A549 (cell line): ENCODE data around the gene DYRK3. TPM values are rescaled to one million over a fixed set of nuclear protein-coding genes. Genes with fewer than 3 reads are reported as not detected.

Experiments
- ATAC-seq, 2 experiments: fragments of 200-7000 bp in 1 of 2; fragments of >200 bp in 1 of 2; cut with Nextera tagmentation in 1 of 2; cut with Tn5 transposase in 1 of 2; 3 replicates each; pipeline versions ENCODE4 v1.8.0 to v1.9.1; 2018 to 2020; ENCODE audit warnings: mild to moderate bottlenecking in 1 of 2, moderate library complexity in 1 of 2
- CTCF ChIA-PET: fragments of 300-600 bp; sonication (Branson Sonifier 250); formaldehyde crosslinking; extraction: SDS; loops from one replicate; lab custom pipeline; 2021; ENCODE audit warnings: antibody characterized with exemption, inconsistent platforms; lab: Yijun Ruan, JAX
- POLR2A ChIA-PET: fragments of 350-600 bp; formaldehyde crosslinking; extraction: SDS; loops from one replicate; lab custom pipeline; 2021; ENCODE audit warnings: antibody characterized with exemption, inconsistent platforms; lab: Yijun Ruan, JAX
- DNase-seq, 2 experiments: peaks; one replicate each; pipeline versions ENCODE4 v3.0.0 to v3.0.0-alpha.2; 2011 to 2016; ENCODE audit warnings: low read depth in 1 of 2, low spot score in 1 of 2
- FAIRE-seq: peaks from 2 replicates; lab custom pipeline; 2011; peaks lifted over from hg19 to GRCh38; lab: Jason Lieb, UNC
- H3K27ac ChIP-seq, 2 experiments: fragments of >200 bp; sonication (Bioruptor Twin); formaldehyde crosslinking; 3 replicates each; pipeline ENCODE4 v1.5.1; 2016 to 2017
- H3K4me1 ChIP-seq: fragments of >200 bp; sonication (Bioruptor Twin); formaldehyde crosslinking; 3 replicates; pipeline ENCODE4 v1.6.1; 2016
- H3K4me2 ChIP-seq: fragments of >200 bp; sonication (Bioruptor Twin); formaldehyde crosslinking; 3 replicates; pipeline ENCODE4 v1.6.1; 2016
- H3K4me3 ChIP-seq: fragments of >200 bp; sonication (Bioruptor Twin); formaldehyde crosslinking; 3 replicates; pipeline ENCODE4 v1.5.1; 2016
- H3K9me3 ChIP-seq: fragments of >200 bp; sonication (Bioruptor Twin); formaldehyde crosslinking; 3 replicates; pipeline ENCODE4 v1.6.1; 2016
- BHLHE40 ChIP-seq: IDR thresholded peaks from 2 replicates; pipeline ENCODE4 v1.6.1; 2012; ENCODE audit warnings: low read depth, low read length, inconsistent platforms
- CBX2 ChIP-seq: fragments of 200-600 bp; sonication (generic); IDR thresholded peaks from 2 replicates; pipeline ENCODE4 v1.6.1; 2016; ENCODE audit warnings: low read depth, mild to moderate bottlenecking, borderline replicate concordance
- CHD4 ChIP-seq: fragments of 200-600 bp; sonication (generic); IDR thresholded peaks from 2 replicates; pipeline ENCODE4 v1.6.1; 2016; ENCODE audit warnings: antibody characterized with exemption, mild to moderate bottlenecking, borderline replicate concordance
- CTCF ChIP-seq: fragments of >200 bp; sonication (Bioruptor Twin); formaldehyde crosslinking; IDR thresholded peaks from 3 replicates; pipeline ENCODE4 v1.5.1; 2016
- EHF ChIP-seq: fragments of 250-450 bp; sonication (Bioruptor Pico); IDR thresholded peaks from 2 replicates; pipeline ENCODE4 v1.5.0; 2020; ENCODE audit warnings: mild to moderate bottlenecking
- EHMT2 ChIP-seq: fragments of 200-600 bp; sonication (generic); IDR thresholded peaks from 2 replicates; pipeline ENCODE4 v1.6.1; 2016; ENCODE audit warnings: antibody characterized with exemption, low read depth, mild to moderate bottlenecking, moderate library complexity
- ELK1 ChIP-seq: fragments of 150-350 bp; IDR thresholded peaks from 2 replicates; pipeline ENCODE4 v1.6.1; 2014; ENCODE audit warnings: low read depth, mild to moderate bottlenecking, low read length
- FOSB ChIP-seq: fragments of 250-450 bp; sonication (Bioruptor Pico); IDR thresholded peaks from 2 replicates; pipeline ENCODE4 v1.5.0; 2020; ENCODE audit warnings: mild to moderate bottlenecking, moderate library complexity
- GATA3 ChIP-seq: IDR thresholded peaks from 2 replicates; pipeline ENCODE4 v1.6.1; 2012; ENCODE audit warnings: borderline replicate concordance
- HDAC2 ChIP-seq: fragments of 200-600 bp; sonication (generic); IDR thresholded peaks from 2 replicates; pipeline ENCODE4 v1.6.1; 2016
- HEYL ChIP-seq: fragments of 250-450 bp; sonication (Bioruptor Pico); IDR thresholded peaks from 2 replicates; pipeline ENCODE4 v1.8.0; 2021; ENCODE audit warnings: mild to moderate bottlenecking, moderate library complexity
- HOXB13 ChIP-seq: fragments of 250-450 bp; sonication (Bioruptor Pico); IDR thresholded peaks from 2 replicates; pipeline ENCODE4 v1.5.0; 2020; ENCODE audit warnings: low read depth, mild to moderate bottlenecking, moderate library complexity
- HOXB5 ChIP-seq: fragments of 250-450 bp; sonication (Bioruptor Pico); IDR thresholded peaks from 2 replicates; pipeline ENCODE4 v1.5.0; 2020; ENCODE audit warnings: mild to moderate bottlenecking, moderate library complexity
- JUN ChIP-seq, 2 experiments: fragments of >200 bp; sonication (Bioruptor Twin); formaldehyde crosslinking; IDR thresholded peaks; 2 replicates in 1 of 2; 3 replicates in 1 of 2; pipeline ENCODE4 v1.6.1; 2016 to 2017
- JUNB ChIP-seq: fragments of >200 bp; sonication (Bioruptor Twin); formaldehyde crosslinking; IDR thresholded peaks from 2 replicates; pipeline ENCODE4 v1.6.1; 2016
- KDM1A ChIP-seq: fragments of 200-600 bp; sonication (generic); IDR thresholded peaks from 2 replicates; pipeline ENCODE4 v1.6.1; 2016; ENCODE audit warnings: low read depth, mild to moderate bottlenecking
- MAX ChIP-seq: IDR thresholded peaks from 2 replicates; pipeline ENCODE4 v1.6.1; 2012
- NFE2L2 ChIP-seq: fragments of 150-350 bp; conservative IDR thresholded peaks from 2 replicates; pipeline ENCODE4 v1.6.1; 2014; ENCODE audit warnings: low read length
- POLR2A ChIP-seq: IDR thresholded peaks from 2 replicates; pipeline ENCODE4 v1.6.1; 2012; ENCODE audit warnings: mild to moderate bottlenecking, low read length
- POLR2AphosphoS2 ChIP-seq: conservative IDR thresholded peaks from 2 replicates; pipeline ENCODE4 v1.6.1; 2012; ENCODE audit warnings: low read length, improper control_type of control experiment, inconsistent platforms
- SMC3 ChIP-seq: fragments of >200 bp; sonication (Bioruptor Twin); formaldehyde crosslinking; IDR thresholded peaks from 3 replicates; pipeline ENCODE4 v1.6.1; 2018; ENCODE audit warnings: inconsistent platforms
- TFCP2L1 ChIP-seq: fragments of 250-450 bp; sonication (Bioruptor Pico); IDR thresholded peaks from 2 replicates; pipeline ENCODE4 v1.5.0; 2021; ENCODE audit warnings: mild to moderate bottlenecking
- ZNF302 ChIP-seq: fragments of 250-450 bp; sonication (Bioruptor Pico); IDR thresholded peaks from 2 replicates; pipeline ENCODE4 v1.9.0; 2021; ENCODE audit warnings: inconsistent platforms, mild to moderate bottlenecking, moderate library complexity
- ZSCAN20 ChIP-seq: fragments of 250-450 bp; sonication (Bioruptor Pico); IDR thresholded peaks from 2 replicates; pipeline ENCODE4 v1.8.0; 2022; ENCODE audit warnings: mild to moderate bottlenecking, moderate library complexity
- WGBS: methylation state at CpG from one replicate; pipeline ENCODE4 v1.1.6; 2017; ENCODE audit errors: missing lambda C conversion rate; 5-methylcytosine and 5-hydroxymethylcytosine counted together
- polyA plus RNA-seq, 4 experiments: library from polyadenylated mRNA; depleted of rRNA in 3 of 4; stranded (reverse); fragments of >200 nt; fragmentation: RNase III in 1 of 4; extraction: RNeasy Plus Mini Kit Qiagen cat#74134 plus additional on column Dnase treatment in 1 of 4; gene quantifications; 2 replicates in 3 of 4; 3 replicates in 1 of 4; pipeline ENCODE4 v1.2.3, GENCODE V29; 2011 to 2017

The DYRK3 gene
- polyA plus RNA-seq, 2 of the 4 experiments (the other 2 are of a cell fraction): 7.3 to 8.7 TPM

- H3K27ac ChIP-seq: no peak overlapping the region
- H3K4me3 ChIP-seq: no peak overlapping the region
- ATAC-seq (no peak), DNase-seq (no peak), FAIRE-seq (no peak)
- 78% methylated on average over 13 of the region's 13 CpGs for WGBS
- H3K4me2 ChIP-seq: no peak overlapping the region
- H3K4me1 ChIP-seq: no peaks in the 10 kb centered on the region
- no peaks in the 10 kb centered on the region for H3K9me3 ChIP-seq
- ChIA-PET CTCF (interaction anchor here (0.7 to 16.8 kb wide), 11 partner anchors 13 to 395 kb away, joined by 3 to 219 read pairs (median 9); partner anchors contain the start of gene RASSF5), POLR2A (no interaction called here)
- no peak for TF ChIP-seq HEYL (CRISPR knock-in tag)
- TF ChIP-seq POLR2AphosphoS2: no peak
Measured at GRCh38 chr1:206586501-206587445, 48.6 kb upstream of the DYRK3 start.

GRCh38 chr1:206587904-206588303, 47.4 kb upstream of the DYRK3 start:
- POLR2A ChIA-PET: no interaction called here
- CTCF ChIA-PET: interaction anchor here (0.7 to 16.8 kb wide), 9 partner anchors 20 to 394 kb away, joined by 3 to 219 read pairs (median 5); no protein-coding TSS in a partner anchor
- WGBS: 95% methylated on average over 13 of the region's 14 CpGs

GRCh38 chr1:206588492-206588891, 46.8 kb upstream of the DYRK3 start:
- CTCF ChIA-PET: interaction anchor here (0.7 to 10.1 kb wide), 7 partner anchors 19 to 126 kb away, joined by 3 to 188 read pairs (median 4); no protein-coding TSS in a partner anchor
- TF ChIP-seq ZNF302 (CRISPR knock-in tag) (no peak), NFE2L2 (no peak), CHD4 (no peak), KDM1A (no peak), JUNB (no peak), HOXB5 (CRISPR knock-in tag) (no peak), POLR2A (no peak)
- Histone ChIP-seq H3K27ac (no peak overlapping the region), H3K4me1 (no peaks in the 10 kb centered on the region), H3K4me3 (no peak overlapping the region), H3K4me2 (no peak overlapping the region), H3K9me3 (no peaks in the 10 kb centered on the region)
- no peak for FAIRE-seq
- POLR2A ChIA-PET: no interaction called here
- 87% methylated on average over 6 of the region's 6 CpGs for WGBS
- no peak for DNase-seq
- no peak for ATAC-seq

More at GRCh38 chr1:206587904-206588303, 47.4 kb upstream of the DYRK3 start:
- ATAC-seq (no peak), DNase-seq (no peak), FAIRE-seq (no peak)
- H3K27ac ChIP-seq: no peak overlapping the region
- TF ChIP-seq HOXB13 (CRISPR knock-in tag) (no peak), ELK1 (no peak), CBX2 (no peak), JUNB (no peak), NFE2L2 (no peak), TFCP2L1 (CRISPR knock-in tag) (no peak), HOXB5 (CRISPR knock-in tag) (no peak), KDM1A (no peak), HDAC2 (no peak), EHF (CRISPR knock-in tag) (no peak), CHD4 (no peak), ZSCAN20 (CRISPR knock-in tag) (no peak)
- no peaks in the 10 kb centered on the region for H3K4me1 ChIP-seq
- H3K4me2 ChIP-seq: no peak overlapping the region
- H3K4me3 ChIP-seq: no peak overlapping the region
- H3K9me3 ChIP-seq: no peaks in the 10 kb centered on the region

- no peak for FAIRE-seq
- DNase-seq: no peak
- TF ChIP-seq FOSB (CRISPR knock-in tag) (no peak), CBX2 (no peak), EHMT2 (no peak), MAX (no peak), JUN (IDR thresholded peaks at IDR 0.05) (no peak), EHF (CRISPR knock-in tag) (no peak), SMC3 (no peak), JUNB (no peak), CTCF (no peak), BHLHE40 (no peak), GATA3 (no peak), HOXB13 (CRISPR knock-in tag) (no peak)
- 83% methylated on average over 7 of the region's 7 CpGs for WGBS
- ChIA-PET POLR2A (no interaction called here), CTCF (interaction anchor here (1.0 to 10.1 kb wide), 4 partner anchors 44 to 112 kb away, joined by 4 to 188 read pairs (median 12); no protein-coding TSS in a partner anchor)
- H3K4me3 ChIP-seq: no peak overlapping the region
- no peaks in the 10 kb centered on the region for H3K9me3 ChIP-seq
- ATAC-seq: no peak
- no peak overlapping the region for H3K4me2 ChIP-seq
- no peak overlapping the region for H3K27ac ChIP-seq
- no peaks in the 10 kb centered on the region for H3K4me1 ChIP-seq
Measured at GRCh38 chr1:206589206-206589605, 46.1 kb upstream of the DYRK3 start.
